A549 (cell line): ENCODE measurements around the gene S100A13.
"Not testable (repeated sequence)": the region's sequence is repeated elsewhere in the genome, so short reads cannot be mapped to it uniquely, and the experiment has no call there.

ENCODE experiments used
- CHD2 ChIP-seq: fragments of 150-350 bp; IDR thresholded peaks from 2 replicates; pipeline ENCODE4 v1.6.1; 2014; ENCODE audit warnings: low read length; ENCODE audit not compliant: partially characterized antibody
- CTCF ChIP-seq: fragments of >200 bp; sonication (Bioruptor Twin); formaldehyde crosslinking; IDR thresholded peaks from 3 replicates; pipeline ENCODE4 v1.5.1; 2016
- JUN ChIP-seq, 2 experiments: fragments of >200 bp; sonication (Bioruptor Twin); formaldehyde crosslinking; IDR thresholded peaks; 2 replicates in 1 of 2; 3 replicates in 1 of 2; pipeline ENCODE4 v1.6.1; 2016 to 2017
- MAX ChIP-seq: IDR thresholded peaks from 2 replicates; pipeline ENCODE4 v1.6.1; 2012

DNA sequence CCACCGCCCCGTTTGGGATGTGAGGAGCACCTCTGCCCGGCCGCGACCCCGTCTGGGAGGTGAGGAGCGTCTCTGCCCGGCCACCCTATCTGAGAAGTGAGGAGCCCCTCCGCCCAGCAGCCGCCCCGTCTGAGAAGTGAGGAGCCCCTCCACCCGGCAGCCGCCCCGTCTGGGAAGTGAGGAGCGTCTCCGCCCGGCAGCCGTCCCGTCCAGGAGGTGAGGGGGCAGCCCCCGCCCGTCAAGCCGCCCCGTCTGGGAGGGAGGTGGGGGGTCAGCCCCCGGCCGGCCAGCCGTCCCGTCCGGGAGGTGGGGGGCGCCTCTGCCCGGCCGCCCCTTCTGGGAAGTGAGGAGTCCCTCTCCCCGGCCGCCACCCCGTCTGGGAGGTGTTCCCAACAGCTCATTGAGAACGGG is 52.2 kb downstream of the S100A13 start:
- not testable (repeated sequence) for TF ChIP-seq CHD2; CTCF; JUN (IDR thresholded peaks at IDR 0.05); MAX
